GM19328 (cell line): ENCODE data around the gene FGF14.

Experiments
- ATAC-seq: cut with Tn5 transposase; IDR thresholded peaks from one replicate; pipeline ENCODE4 v1.9.1; 2021; ENCODE audit warnings: mild to moderate bottlenecking, moderate library complexity; ENCODE audit not compliant: unreplicated experiment

FGF14 gene

DNA sequence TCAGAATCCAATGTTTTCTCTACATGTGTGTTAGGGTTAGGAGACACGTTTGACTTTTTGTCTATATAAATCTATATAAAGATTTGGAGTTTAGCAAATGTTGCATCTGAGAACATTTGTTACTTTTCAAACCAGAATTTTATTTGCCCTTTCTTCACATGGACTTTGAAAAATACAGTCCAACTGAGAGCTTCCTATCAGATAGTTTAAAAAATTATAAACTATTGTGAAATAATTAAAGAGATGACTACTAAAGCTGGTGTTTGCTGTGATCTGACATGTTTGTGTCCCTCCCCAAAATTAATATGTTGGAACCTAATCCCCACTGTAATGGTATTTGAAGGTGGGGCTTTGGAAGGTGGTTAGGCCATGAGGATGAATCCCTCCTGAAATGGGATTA lies 652.3 kb downstream of the FGF14 start:
- ATAC-seq: no peak

DNA sequence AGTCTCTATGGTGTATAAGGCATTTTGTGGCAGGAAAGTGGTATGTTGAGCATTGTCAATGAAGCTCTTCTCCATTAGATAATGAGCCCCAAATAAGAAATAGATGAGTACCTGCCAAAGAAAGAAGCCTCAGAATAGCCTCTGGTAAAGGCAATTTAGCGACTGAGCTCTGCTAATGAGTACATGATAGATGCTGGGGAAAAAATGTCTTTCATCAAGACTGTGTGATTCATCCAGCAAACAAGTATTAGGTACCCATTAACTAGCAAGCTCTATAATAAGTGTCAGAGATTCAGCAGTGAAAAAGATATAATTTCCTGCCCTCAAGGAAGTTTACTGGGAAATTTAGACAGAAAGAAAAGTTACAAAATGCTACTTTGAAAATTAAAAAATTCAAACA lies 654.8 kb downstream of the FGF14 start:
- no peak for ATAC-seq

DNA sequence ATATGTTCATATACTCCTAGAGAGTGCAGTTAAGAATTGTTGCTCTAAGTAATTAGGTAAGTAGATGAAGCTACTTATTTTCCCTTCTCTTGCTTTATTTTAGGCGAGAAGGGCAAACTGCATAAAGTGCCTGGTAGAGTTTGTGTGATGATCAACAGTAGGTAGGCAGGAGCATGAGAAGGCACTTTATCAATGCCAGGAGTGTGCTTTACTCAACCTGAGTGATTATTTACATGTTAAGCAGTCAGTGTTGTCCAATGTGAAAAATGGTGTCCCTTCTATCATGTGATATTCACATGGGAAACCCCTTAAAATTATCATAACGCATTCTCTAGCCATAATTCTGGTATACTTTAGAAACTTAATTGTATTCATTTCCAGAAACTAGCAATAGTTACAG lies 655.3 kb downstream of the FGF14 start:
- no peak for ATAC-seq

DNA sequence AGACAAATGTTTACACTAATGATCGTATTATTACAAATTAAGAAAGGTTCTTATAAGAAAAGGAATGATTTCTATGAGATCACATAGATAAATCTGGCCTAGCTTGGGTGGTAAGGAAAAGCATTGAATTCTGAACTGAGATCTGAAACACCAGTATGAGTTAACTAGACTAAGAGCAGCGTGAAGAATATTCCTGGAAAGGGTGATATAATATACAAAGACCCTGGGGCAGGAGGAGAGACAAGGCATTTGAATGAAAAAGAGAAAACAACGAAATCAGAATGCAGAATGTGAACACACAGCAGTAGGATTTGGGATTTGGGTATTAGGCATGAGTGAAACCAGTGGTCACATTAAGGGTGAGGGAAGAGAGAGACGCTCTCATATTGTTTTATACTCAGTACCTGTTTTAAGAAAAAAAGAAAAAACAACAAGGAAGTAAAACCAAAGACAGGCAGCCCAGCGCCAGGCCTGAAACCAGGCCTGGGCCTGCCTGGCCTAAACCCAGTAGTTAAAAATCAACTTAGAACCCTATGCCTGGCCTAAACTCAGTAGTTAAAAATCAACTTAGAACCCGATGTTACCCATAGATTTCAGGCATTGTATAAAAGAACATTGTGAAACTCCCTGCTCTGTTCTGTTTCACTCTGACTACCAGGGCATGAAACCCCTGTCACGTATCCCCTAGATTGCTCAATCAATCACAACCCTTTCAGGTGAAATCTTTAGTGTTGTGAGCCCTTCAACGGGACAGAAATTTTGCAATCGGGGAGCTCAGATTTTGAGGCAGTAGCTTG lies 662.3 kb downstream of the FGF14 start:
- peak; percentile 80 for ATAC-seq

DNA sequence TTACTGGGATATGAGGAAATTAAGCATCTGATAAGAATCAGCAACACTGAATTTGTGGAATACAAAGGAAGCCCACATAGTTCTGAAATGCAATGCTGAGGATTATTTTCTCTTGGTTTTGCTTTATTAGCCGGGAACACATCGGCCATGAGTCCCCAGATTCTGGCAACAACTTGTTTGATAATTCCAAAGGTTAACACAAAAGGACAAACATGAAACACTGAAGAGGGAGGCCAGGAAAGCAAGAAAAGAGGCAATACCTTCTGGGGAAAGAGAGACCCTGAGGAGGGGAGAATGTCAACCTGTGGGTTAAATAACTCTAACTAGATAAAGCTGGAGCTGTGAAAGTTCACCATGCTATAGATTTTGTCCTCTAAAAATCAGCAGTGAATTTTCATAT lies 663.5 kb downstream of the FGF14 start:
- no peak for ATAC-seq

DNA sequence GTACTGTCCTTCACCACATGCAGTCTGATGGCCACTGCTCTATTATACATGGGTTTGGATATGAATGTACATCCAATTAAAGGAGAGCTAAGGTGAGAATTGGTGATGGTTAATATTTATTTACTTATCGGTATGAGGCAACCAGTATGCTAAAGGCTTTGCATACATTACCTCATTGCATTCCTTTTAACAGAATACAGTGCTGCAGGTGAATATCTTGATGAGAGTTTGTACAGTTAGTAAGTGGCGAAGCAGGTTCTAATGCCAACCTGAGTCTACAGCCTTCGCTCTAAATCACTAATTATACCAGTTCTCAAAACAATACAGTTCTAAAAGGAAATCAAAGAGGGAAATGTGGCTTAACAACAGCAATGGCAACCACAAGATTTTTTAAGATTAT lies 665.3 kb downstream of the FGF14 start:
- no peak for ATAC-seq

DNA sequence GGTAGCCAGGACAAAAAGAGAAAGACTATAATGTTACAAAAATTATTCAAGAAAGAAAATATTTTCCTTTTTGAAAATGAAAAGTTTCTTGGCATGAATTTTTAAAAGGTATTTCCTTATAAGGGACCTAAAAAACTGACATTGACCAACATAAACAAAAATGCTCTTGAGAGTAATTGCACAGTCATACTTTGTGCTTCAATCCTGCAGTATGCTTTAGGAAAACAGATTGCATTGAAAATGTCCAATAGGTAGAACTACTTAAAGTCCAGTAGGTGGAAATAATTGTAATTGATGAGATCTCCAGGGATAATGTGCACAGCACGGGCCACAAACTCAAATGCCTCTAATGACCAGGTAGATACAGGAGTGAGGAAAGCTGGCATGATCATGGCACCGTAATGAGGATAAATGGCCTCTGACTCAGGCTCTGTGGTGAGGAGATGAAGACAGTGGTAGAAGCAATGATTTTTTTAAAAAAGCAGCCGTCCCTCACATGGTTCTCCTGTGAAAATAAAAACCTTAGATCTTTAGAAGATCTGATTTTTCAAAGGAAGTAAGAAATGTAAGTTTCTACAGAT lies 671.3 kb downstream of the FGF14 start:
- ATAC-seq: no peak

DNA sequence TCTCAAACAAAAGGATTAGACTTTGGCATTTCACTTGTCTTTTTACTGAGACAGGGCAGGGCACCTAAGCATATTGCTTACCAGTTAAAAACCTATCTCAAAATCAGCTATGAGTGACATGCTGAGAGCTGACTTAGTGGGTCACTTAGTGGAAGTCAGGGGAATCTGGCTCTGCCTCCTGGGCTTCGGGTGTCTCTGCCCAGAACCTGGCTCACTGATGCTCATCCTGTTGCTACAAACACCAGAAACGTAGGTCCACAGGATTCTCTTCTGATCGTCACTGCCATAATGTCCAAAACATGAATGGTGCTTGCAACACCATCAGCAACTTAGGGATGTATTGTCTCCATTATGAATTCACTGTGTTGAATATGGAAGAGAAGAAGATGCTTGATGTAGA lies 673.2 kb downstream of the FGF14 start:
- ATAC-seq: no peak

DNA sequence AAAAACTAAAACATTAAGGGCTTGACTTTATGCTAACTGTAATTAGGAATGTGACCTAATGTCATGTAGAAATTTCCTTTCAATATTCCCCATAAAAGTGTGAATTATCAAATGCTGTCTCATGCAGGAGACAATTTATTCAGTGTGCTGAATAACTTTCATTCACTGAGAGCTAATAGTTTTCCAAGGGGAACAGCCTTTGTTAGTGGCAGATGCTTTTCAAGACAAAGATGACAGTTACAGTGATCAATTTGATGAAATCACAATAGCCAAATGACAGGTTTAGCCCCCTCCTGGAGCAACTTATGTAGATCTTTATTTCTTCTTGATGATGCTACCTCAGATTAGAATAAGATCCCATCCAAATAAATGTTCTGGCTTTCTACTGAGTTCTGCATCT lies 673.8 kb downstream of the FGF14 start:
- no peak for ATAC-seq

DNA sequence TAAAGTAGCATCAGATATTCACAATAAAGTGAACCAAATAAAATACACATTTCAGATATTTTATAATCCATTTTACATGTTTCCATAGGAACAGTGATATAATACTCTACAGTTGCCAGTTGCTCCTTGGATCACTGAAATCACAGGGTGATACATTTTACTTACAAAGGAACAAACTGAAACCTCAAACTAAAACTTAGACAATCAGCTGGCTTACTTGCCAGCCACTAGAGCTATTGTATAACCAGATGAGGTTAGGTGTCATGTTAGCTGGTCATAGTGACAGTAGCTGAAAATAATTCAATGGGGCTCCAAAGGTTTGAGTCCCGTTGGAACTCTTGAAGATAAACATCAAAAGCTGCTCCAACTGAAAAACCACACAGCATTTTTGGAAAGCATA lies 674.7 kb downstream of the FGF14 start:
- no peak for ATAC-seq

DNA sequence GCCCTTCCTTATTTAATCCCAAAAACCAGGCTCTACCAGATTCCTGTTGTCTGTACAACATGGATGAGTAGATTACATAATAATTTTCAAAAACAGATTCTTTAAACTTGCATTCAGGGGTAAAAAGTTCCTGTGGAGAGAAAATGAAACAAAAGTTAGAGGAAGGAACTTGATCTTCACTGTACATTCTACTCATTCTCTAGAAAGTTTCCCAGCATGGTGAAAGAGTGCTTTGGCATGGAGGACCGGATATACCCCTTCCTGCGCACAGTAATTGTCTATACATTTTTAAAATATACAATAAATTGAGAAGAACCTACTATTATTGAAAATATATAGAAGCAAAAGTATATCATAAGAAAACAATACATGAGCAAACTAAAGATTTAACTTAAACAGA lies 675.2 kb downstream of the FGF14 start:
- no peak for ATAC-seq

DNA sequence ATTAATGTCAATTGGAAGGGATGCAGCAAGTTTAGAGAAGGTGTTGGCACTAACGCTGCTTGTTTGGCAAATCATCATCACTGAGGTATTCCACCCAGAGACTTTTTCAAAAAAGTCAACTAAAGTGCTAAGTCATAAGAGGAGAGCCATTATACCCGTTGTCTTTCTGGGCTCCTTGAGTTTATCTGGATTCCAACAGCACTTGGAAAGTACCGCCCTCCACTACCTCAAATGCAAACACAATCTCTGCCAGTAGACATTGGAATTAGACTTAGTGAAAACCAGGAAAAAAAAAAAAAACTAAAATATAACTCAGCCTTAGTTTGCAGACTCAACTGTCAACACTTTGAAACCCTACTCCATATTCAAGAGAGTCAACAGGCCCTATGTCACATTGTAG lies 683.4 kb downstream of the FGF14 start:
- no peak for ATAC-seq

DNA sequence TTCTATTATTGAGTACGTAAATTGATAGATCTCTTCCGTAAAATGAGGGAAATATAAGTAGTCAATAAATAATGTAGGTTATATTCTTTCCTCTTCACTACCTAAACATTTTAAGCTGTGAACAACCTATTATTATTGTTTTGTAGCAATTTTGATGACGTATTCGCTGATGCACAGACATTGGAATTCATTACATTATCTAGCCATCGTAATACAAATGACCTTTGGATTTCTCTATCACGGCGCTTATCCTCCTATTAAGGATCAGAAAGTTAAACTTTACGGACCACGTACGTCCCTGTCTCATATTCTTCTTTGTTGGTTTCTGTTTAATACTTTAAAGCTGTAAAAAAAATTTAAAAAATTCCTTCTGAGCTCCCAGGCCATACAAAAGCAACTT lies 684.5 kb downstream of the FGF14 start:
- ATAC-seq: no peak

DNA sequence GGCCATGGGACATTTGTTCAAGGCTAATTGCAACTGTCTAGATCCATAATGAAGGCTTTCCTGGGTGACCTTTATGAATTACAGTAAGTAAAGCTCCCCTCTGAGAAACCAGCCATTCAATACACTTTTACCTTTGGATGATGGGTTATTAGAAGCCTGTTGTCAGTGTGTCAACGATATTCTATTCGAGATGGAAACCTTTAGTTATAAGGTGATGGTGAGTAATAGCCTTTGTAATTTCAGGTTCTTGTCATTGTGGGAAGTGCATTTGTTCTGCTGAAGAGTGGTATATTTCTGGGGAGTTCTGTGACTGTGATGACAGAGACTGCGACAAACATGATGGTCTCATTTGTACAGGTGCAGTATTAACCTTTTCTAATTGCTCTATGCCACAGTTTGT lies 687.7 kb downstream of the FGF14 start:
- ATAC-seq: no peak

DNA sequence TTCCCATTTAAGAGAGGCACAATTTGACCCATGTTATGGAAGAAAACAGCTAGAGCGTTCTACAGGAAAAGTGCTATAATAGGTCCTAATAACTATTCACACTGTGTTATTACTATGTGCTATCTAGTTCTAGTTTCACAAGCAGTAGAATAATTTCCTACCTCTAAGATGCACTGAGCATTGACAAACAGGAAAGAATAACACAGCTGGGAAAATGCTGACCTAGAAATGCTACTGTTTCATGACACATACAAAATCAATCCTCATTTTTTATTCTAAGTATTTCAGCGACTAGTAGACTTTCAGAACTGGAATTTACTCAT lies 689.9 kb downstream of the FGF14 start:
- no peak for ATAC-seq

DNA sequence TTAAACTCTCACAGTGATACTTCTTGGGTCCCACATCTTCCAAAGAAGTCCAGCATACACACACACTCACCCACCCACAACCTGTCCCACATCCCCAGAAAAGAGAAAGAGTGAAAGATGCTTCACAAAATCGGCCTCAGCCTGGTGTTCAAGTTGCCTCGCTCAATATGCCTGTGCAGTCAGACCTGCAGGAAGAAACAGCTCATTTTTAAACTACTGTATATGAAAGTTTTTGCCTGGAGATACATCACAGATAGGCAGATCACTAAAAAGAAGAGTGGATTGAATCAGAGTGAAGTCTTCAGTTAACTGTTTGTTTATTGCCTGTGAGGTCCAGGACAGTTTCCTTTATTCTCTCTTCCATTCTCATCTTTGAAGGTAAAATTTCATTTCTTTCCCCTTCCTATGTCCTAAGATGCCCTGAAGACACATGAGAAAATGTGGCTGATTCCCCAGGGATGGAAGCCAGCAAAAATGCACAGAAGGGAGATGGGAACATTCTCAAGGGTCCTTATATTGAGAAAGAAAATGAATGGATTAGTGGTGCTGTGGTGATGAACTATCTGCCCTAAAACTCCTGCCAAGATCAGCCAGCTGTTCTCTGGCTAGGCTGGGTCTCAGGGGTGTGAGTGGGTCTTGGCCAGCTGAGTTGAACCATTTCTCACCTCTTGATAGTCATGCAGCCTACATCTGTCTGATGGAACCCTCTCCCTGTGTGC lies 690.4 kb downstream of the FGF14 start:
- ATAC-seq: no peak

DNA sequence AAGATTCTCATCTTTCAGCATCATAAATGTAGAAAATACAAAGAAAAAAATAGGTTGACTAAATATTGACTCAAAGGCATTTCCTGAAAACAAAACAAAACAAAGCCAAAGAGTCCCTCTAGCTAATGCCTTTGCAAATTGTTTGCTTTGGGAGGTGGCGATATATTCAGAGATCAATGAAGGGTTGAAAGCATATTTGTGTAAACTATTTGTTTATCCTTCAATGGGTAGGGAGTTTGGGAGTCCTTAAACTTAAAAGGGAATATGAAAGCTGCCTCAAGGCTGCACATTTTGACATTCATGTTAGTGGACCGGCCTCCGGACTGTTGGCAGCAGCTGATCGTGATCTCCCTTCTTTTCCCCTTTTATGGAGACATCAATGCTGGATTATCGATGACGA lies 691.9 kb downstream of the FGF14 start:
- ATAC-seq: no peak

DNA sequence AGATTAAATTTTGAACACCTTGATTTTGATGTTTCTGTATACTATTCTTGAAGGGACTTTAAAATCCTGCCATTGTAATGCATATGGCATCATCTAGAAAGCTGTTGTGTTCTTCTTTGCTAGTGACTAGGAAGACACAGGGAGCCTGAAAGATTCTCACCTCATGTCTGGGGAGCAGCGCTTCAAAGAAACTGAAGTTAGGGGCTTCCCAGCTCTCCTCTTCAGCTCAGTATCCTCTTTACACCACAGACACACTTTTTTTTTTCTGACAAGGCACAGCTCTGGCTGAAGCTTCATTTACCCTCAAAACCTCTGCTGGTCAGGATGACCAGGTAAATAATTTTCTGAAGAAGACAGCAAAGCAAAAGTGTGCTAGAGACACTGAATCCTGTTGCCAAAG lies 693.7 kb downstream of the FGF14 start:
- no peak for ATAC-seq

DNA sequence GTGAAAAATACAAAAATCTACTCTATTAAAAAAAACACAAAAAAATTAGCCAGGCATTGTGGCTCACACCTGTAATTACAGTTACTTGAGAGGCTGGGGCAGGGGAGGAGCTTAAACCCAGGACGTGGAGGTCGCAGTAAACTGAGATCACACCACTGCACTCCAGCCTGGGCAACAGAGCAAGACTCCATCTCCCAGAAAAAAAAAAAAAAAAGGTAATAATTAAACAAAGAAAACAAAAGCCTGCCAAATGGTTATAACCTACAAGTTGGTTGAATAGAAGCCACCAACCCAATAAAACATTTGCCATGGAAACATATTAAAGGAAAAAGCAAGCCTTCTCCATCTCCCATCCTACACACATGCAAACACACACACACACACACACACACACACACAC lies 694.2 kb downstream of the FGF14 start:
- no peak for ATAC-seq

DNA sequence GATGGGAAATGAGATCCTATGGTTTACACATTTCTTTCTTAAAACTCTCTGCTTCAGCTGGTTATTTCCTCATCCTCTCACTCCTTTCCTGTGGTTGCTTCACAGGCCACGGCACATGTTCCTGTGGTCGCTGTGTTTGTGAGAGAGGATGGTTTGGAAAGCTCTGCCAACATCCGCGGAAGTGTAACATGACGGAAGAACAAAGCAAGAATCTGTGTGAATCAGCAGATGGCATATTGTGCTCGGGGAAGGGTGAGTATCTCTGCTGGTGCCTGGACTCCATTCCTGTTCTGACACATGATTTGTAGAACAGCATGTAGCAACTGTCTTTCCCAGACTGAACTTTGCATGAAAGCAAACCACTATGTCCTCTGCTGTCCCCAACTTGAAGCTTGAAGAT lies 695.2 kb downstream of the FGF14 start:
- ATAC-seq: no peak

DNA sequence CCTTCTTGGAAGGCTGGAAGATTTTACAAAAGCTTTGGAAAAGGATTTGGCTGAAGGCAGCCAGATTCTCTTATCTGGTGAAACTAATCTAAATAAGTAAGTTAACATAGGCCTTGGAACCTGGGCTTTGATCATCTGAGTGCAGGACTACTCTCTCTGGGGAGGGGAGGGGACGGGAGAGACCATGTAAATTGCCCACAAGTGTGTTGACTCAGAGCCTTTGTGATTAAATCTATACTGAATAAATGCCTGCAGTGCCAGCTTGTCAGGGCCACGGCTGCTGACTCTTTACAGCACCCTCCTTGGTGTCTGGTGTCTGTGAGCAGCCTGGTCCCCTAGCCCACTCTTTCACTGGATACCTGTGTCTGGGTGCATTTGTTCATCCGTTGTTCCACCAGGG lies 698.0 kb downstream of the FGF14 start:
- ATAC-seq: no peak

DNA sequence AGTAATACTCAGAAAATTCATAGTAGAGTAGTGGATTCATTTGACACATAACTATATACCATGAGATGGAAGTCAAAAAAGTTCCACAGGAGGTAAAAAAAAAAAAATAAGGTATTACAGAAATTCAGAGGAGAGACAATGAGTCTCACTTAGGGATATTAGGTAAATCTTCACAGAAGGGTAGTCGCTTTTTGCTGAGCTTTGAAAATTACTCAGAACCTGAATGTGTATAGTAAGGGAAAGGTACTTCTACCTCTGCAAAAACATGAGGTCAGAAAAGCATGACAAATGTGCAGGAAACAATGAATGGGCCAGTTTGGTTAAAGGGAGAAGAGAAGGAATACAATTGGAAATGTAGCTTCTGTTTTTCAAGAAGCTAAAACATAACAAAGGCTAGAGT lies 698.8 kb downstream of the FGF14 start:
- no peak for ATAC-seq
